NCI-H1417 (cell line): ENCODE results near the gene INSIG1.

Source experiments
- DNase-seq, 3 experiments: peaks; one replicate each; lab custom pipeline; 2025; lab: John Stamatoyannopoulos, UW

Gene INSIG1

GRCh38 chr7:155327590-155328320, 30.1 kb downstream of the INSIG1 start:
- DNase-seq: no peak

- DNase-seq: no peak
Observed at GRCh38 chr7:155329225-155329624, 31.5 kb downstream of the INSIG1 start.

GRCh38 chr7:155331396-155331795, 33.7 kb downstream of the INSIG1 start:
- no peak for DNase-seq

- peak; percentile 30 to 43 (median 36) for DNase-seq
Observed at GRCh38 chr7:155333346-155334234, 35.9 kb downstream of the INSIG1 start.

- DNase-seq: no peak
Observed at GRCh38 chr7:155336812-155337602, 39.3 kb downstream of the INSIG1 start.

- DNase-seq: no peak
Observed at GRCh38 chr7:155337946-155338631, 40.4 kb downstream of the INSIG1 start.

GRCh38 chr7:155338632-155339320, 41.1 kb downstream of the INSIG1 start:
- DNase-seq: no peak

- DNase-seq: no peak
Observed at GRCh38 chr7:155339474-155339873, 41.8 kb downstream of the INSIG1 start.

- DNase-seq: no peak
Observed at GRCh38 chr7:155340071-155340531, 42.4 kb downstream of the INSIG1 start.

GRCh38 chr7:155340721-155341120, 43.0 kb downstream of the INSIG1 start:
- DNase-seq: no peak

- DNase-seq: no peak
Observed at GRCh38 chr7:155341463-155341983, 43.8 kb downstream of the INSIG1 start.

GRCh38 chr7:155342313-155342712, 44.6 kb downstream of the INSIG1 start:
- DNase-seq: no peak

- no peak for DNase-seq
Observed at GRCh38 chr7:155343150-155343549, 45.5 kb downstream of the INSIG1 start.

- no peak for DNase-seq
Observed at GRCh38 chr7:155343661-155344121, 46.0 kb downstream of the INSIG1 start.

- DNase-seq: no peak
Observed at GRCh38 chr7:155344270-155344617, 46.6 kb downstream of the INSIG1 start.

- peak; percentile 84 to 89 (median 89) for DNase-seq
Observed at GRCh38 chr7:155344618-155345433, 47.1 kb downstream of the INSIG1 start.

GRCh38 chr7:155345490-155345889, 47.8 kb downstream of the INSIG1 start:
- DNase-seq: no peak

- no peak for DNase-seq
Observed at GRCh38 chr7:155346285-155346684, 48.6 kb downstream of the INSIG1 start.

- no peak for DNase-seq
Observed at GRCh38 chr7:155348806-155349205, 51.1 kb downstream of the INSIG1 start.
